OCI-LY3 (cell line): ENCODE measurements around the gene MYO1E.

Source experiments
- CTCF ChIP-seq: fragments of 200-600, 300-600 bp; sonication (generic); IDR thresholded peaks from 2 replicates; pipeline ENCODE4 v1.5.1; 2014; ENCODE audit warnings: antibody characterized with exemption, low read length, low read depth
- EZH2phosphoT487 ChIP-seq: fragments of 200-600 bp; shearing (Covaris generic); IDR thresholded peaks from 2 replicates; pipeline ENCODE4 v1.6.1; 2018; ENCODE audit warnings: antibody characterized with exemption, mixed run types, low read depth

- no peak for TF ChIP-seq EZH2phosphoT487
- no peak for TF ChIP-seq CTCF
Measured at GRCh38 chr15:59116771-59117170, 255.9 kb downstream of the MYO1E start.
